NCI-H2227 treated with DMSO at 0.1 percent for 48 hours (cell line): ENCODE measurements around the gene CHMP6.
"Not testable (repeated sequence)": the region's sequence is repeated elsewhere in the genome, so short reads cannot be mapped to it uniquely, and the experiment has no call there.

Source experiments
- DNase-seq: peaks from one replicate; lab custom pipeline; 2025; lab: John Stamatoyannopoulos, UW

The CHMP6 gene

DNA sequence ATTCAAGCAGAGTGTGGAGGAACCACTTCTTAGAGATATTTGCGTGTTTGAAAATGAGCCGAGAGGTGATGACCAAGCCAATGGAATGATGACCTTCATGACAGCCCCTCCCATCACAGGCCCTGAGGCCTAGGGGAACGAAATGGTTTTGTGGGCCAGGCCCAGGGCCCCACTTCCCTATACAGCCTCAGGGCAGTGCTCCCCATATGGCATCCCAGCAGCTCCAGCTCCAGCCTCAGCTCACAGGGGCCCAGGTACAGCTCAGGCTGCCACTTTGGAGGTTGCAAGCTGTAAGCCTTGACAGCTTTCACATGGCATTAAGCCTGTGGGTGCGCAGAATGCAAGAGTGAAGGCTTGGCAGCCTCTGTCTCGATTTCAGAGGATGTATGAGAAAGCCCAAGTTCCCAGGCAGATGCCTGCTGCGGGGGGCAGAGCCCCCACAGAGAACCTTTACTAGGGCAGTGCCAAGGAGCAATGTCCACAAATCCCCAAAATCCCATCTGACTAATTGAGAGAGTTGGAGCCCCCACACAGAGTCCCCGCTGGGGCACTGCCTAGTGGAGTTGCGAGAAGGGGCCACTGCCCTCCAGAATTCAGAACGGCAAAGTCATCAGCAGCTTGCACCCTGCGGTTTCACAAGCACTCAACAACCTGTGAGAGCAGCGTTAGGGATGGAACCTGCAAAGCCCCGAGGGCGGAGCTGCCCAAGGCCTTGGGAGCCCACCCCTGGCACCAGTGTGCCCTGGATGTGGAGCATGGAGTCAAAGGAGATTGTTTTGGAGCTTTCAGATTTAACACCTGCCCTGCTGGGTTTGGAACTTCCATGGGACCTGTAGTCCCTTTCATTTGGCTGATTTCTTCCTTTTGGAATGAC, 21.2 kb downstream of the CHMP6 start:
- no peak for DNase-seq

GRCh38 chr17:81013642-81014041, 22.0 kb downstream of the CHMP6 start:
- DNase-seq = no peak

GRCh38 chr17:81015136-81015535, 23.5 kb downstream of the CHMP6 start:
- DNase-seq = no peak

GRCh38 chr17:81016575-81016974, 24.9 kb downstream of the CHMP6 start:
- no peak for DNase-seq

DNA sequence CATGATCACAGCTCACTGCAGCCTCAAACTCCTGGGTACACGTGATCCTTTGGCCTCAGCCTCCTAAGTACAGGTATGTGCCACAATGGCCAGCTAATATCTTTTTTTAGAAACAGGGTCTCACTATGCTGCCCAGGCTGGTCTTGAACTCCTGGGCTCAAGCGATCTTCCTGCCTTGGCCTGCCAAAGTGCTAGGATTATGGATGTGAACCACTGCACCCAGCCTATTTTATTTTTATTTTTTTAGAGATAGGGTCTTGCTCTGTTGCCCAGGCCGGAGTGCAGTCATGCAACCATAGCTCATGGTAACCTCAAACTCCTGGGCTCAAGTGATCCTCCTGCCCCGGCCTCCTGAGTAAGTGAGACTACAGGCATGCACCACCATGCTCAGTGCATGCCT, 25.7 kb downstream of the CHMP6 start:
- DNase-seq = not testable (repeated sequence)

DNA sequence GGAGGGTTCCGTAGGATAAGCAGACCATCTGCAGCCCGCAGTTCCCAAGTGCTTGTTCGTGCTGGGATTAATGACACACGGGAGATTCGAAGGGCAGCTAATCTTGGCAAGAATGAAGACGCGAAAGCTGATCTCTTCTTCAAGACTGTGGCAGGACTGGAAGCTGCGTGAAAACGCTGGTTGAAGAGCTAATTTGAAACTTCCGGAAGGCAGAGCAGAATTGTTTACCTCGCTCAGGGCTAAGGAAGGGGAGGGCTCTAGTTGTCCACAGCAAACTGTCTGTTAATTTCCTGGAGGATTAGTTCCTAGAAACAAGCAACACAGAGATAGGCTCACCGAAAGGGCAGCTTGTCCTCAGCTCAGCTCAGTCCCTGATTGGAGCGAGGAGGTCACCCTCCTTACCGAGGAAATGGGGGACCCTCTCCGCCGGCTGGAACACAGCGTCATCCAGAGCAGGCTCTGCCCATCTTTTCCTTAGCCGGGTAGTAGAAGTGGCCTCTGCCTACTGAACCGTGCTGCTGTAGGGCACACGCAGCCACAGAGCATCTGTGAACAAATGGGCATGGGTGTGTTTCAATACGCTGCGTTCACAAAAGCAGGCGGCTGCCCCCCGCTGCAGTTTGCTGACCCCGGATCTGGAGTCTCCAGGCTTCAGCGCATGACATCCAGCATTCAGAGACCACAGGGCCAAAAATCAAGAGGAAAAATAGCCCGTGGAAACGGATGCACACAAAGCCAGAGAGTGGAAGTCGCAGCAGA, 26.6 kb downstream of the CHMP6 start:
- DNase-seq = peak; percentile 80

DNA sequence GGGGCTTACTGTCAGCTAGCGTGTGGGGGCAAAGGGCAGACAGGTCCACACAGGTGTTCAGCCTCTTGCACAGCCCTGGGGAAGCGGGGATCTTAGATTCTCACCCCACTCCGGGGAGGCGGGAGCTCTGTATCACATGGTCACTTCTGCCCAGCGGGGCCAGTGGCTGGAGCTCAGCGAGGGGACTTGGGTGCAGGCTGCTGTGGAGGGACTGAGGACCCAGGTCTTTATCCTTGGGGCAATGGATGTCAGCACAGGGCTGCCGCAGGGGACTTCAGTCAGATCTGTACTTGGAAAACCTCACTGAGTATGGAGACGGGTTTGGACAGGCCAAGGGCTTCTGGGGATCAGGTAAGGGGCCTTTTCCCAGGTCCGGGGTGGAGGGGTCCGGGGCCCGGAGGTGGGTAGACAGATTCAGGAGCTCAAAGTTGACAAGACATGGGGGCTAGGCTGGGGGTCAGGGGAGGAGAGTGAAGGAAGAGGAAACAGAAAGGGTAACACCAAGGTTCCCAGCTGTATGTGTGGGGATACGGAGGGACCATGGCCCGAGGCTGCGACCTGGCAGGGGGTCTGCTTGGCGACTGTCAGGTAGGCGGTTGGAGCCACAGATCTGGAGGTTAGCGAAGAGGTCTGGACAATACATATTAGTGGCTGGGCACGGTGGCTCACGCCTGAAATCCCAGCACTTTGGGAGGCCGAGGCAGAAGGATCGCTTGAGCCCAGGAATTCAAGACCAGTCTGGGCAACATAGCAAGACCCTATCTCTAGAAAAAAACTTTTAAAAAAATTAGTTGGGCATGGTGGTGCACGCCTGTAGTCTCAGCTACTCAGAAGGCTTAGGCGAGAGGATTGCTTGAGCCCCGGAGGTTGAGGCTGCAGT, 28.2 kb downstream of the CHMP6 start:
- DNase-seq = no peak

DNA sequence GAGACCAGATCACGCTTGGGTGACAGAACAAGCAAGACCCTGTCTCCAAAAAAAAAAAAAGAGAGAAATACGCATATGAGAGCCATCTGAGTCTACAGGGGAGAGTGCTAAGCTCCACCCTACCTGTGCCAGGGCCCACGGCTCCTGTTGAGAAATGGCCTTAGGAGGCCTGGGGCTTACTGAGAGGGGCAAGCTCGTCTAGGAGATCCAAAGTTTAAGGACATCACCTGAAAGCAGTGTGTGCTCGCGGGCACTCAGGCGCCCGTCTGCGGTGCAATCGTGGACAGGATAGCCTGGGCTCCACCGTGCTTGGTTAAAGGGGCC, 28.8 kb downstream of the CHMP6 start:
- DNase-seq = no peak

GRCh38 chr17:81020767-81021497, 29.3 kb downstream of the CHMP6 start:
- no peak for DNase-seq

DNA sequence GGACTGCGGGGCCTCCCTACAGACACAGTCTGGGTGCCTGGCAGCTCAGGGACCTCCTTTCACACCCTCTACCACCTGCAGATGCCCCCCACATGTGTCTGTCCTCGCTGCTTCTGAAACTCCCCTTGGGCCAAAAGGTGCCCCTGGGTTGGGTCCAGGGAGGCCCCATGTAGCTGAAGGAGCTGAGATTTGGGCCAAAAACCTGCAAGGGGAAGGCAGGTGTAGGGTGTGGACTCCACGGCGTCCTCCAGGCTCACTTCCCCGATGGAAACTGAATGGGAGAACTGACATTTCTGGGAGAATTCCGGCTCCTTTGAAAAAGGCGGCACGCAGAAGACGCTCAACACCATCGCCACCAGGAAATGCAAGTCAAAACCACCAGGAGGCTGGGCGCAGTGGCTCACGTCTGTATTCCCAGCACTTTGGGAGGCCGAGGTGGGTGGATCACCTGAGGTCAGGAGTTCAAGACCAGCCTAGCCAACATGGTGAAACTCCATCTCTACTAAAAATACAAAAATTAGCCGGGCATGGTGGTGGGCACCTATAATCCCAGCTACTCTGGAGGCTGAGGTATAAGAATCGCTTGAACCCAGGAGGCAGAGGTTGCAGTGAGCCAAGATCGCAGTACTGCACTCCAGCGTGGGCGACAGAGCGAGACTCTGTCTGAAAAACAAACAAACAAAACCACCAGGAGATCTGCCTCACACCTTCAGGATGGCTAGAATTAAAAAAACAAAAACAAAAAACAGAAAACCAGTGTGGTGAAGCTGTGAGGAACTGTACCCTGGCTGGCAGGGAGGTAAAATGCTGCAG, 30.1 kb downstream of the CHMP6 start:
- DNase-seq = no peak

DNA sequence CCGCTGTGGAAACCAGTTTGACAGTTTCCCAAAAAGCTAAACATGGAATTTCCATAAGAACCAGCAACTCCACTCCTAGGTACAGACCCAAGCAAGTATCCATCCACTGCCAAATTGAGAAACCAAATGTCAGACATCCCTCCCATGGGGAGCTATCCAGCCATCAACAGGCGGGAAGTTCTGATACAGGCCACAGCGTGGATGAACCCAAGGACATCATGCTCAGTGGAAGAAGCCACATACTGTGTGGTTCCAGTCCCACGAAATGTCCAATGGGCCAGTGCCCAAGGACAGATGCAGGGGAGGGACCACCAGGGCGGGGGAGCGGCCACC, 30.7 kb downstream of the CHMP6 start:
- DNase-seq = no peak

- no peak for DNase-seq
These were observed 33.6 kb downstream of the CHMP6 start for GRCh38 chr17:81025065-81025740.

DNA sequence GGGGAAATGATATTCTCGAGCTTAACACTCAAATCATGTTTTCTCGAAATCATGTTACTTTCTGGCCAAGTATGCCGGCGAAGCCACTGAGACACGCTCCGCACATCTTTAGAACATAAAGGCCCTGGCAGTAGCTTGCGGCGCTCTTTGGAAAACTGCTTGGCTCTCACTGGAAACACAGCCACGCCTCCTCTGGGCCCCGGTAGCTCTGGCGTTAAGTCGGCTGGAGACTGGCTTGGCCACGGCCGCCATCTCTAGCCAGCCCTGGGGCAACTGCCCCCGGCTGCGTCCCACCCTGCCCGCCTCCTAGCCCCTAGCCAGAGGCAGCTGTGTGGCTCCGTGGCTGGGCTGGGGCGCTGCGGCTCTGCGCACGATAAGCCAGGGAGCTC, 34.1 kb downstream of the CHMP6 start:
- no peak for DNase-seq

- DNase-seq = no peak
These were observed 34.8 kb downstream of the CHMP6 start for GRCh38 chr17:81026266-81027036.

GRCh38 chr17:81027038-81027437, 35.4 kb downstream of the CHMP6 start:
- DNase-seq = no peak

DNA sequence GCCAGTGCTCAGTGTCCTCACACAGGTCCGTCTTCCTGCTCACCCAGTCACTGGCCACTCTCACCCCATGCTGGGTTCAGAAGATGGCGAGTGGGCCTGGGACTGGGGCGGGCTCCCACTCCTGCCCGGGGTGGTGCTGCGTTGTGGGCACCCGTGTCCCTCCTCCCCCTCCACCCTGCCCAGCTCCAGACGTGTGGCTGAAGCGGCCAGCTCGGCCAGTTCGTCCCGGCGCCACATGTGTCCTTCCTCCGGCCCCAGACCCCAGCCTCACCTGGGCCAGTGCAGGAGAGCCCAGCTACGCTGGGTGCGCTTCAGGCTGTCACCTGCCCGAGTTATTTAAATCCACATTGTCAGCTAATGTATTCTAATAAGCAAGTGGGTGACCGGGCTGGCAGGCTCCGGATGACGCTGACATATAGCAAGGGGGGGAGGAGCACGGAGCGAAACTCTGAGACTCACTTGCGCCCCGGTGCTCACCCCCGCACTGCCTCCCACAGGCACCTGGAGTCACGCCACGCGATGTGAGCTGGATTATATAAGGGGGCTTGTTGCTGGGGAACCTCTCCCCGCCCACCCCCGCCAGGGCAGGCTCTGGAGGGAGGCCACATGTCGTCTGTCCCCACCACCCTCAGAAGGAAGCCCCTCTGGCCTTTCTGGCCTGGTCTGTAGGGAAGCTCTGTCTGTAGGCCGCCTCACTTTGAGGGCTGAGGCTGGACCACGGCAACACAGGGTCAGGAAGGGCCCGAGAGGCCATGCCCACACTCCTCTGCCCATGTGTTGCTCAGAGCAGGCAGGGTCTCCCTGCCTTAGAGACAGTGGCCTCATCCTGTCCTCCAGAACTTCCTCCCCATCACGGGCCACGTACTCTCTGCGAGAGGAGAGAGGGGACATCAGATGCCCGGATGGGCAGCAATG, 36.2 kb downstream of the CHMP6 start:
- DNase-seq = no peak

GRCh38 chr17:81028506-81028858, 36.8 kb downstream of the CHMP6 start:
- DNase-seq = no peak

DNA sequence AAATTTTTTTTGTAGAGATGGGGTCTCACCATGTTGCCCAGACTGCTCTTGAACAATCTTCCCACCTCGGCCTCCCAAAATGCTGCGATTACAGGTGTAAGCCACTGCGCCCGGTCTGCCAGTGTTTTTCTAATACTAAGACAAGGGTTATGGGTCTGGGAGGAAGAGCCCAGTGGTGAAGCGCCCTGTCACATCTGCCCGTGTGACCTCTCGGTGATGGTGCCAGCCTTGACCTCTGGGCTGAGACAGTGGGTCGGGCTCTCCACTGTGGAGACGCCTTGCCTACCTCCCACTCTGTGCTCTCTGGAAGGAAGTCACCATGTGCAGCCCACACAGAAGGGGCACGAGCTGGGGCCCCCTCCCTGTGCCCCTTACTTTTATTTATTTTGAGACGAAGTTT, 38.2 kb downstream of the CHMP6 start:
- DNase-seq = no peak

GRCh38 chr17:81030312-81030711, 38.7 kb downstream of the CHMP6 start:
- DNase-seq = not testable (repeated sequence)
